Suppressor macrophage treated with lipopolysaccharide for 1 hour (primary cell): ENCODE data around the gene PRDM15.

Source experiments
- DNase-seq, 3 donors: peaks; one replicate each; pipeline ENCODE4 v3.0.0-alpha.2; 2020 to 2022

The PRDM15 gene

GRCh38 chr21:41836166-41837015 is 42.8 kb downstream of the PRDM15 start:
- no peak for DNase-seq

GRCh38 chr21:41835711-41836154 is 43.4 kb downstream of the PRDM15 start:
- no peak for DNase-seq

- DNase-seq = no peak
These were observed 44.0 kb downstream of the PRDM15 start for GRCh38 chr21:41834926-41835663.

- DNase-seq = no peak
These were observed 44.8 kb downstream of the PRDM15 start for GRCh38 chr21:41834252-41834925.

- DNase-seq = no peak
These were observed 45.5 kb downstream of the PRDM15 start for GRCh38 chr21:41833497-41834115.

GRCh38 chr21:41832596-41833496 is 46.3 kb downstream of the PRDM15 start:
- no peak for DNase-seq

GRCh38 chr21:41831866-41832595 is 47.1 kb downstream of the PRDM15 start:
- DNase-seq = no peak

- DNase-seq = peak in 2 of 3 donors; percentile 7 to 10
These were observed 47.7 kb downstream of the PRDM15 start for GRCh38 chr21:41831453-41831831.

GRCh38 chr21:41830764-41831452 is 48.2 kb downstream of the PRDM15 start:
- no peak for DNase-seq

- no peak for DNase-seq
These were observed 48.9 kb downstream of the PRDM15 start for GRCh38 chr21:41830145-41830707.

- DNase-seq = no peak
These were observed 50.2 kb downstream of the PRDM15 start for GRCh38 chr21:41828884-41829360.

- DNase-seq = no peak
These were observed 50.9 kb downstream of the PRDM15 start for GRCh38 chr21:41827951-41828883.

- no peak for DNase-seq
These were observed 53.3 kb downstream of the PRDM15 start for GRCh38 chr21:41825881-41826280.

GRCh38 chr21:41825216-41825615 is 53.9 kb downstream of the PRDM15 start:
- DNase-seq = no peak

GRCh38 chr21:41824466-41825207 is 54.5 kb downstream of the PRDM15 start:
- DNase-seq = no peak

GRCh38 chr21:41823906-41824305 is 55.2 kb downstream of the PRDM15 start:
- no peak for DNase-seq

- DNase-seq = no peak
These were observed 56.0 kb downstream of the PRDM15 start for GRCh38 chr21:41823166-41823565.

- no peak for DNase-seq
These were observed 57.2 kb downstream of the PRDM15 start for GRCh38 chr21:41821756-41822431.
